WTC11 (cell line): ENCODE measurements around the gene PABPN1L. TPM values are rescaled to one million over a fixed set of nuclear protein-coding genes. Genes with fewer than 3 reads are reported as not detected.
"Not testable (repeated sequence)": the region's sequence is repeated elsewhere in the genome, so short reads cannot be mapped to it uniquely, and the experiment has no call there.

Source experiments
- ATAC-seq: fragments of 200-7000 bp; cut with Tn5 transposase; 2 replicates; pipeline ENCODE4 v1.10.0; 2021; ENCODE audit warnings: mild to moderate bottlenecking, moderate library complexity
- CTCF ChIA-PET: fragments of 300-600 bp; sonication (Branson Sonifier 250); formaldehyde crosslinking; loops from one replicate; lab custom pipeline; 2021; ENCODE audit warnings: antibody characterized with exemption; lab: Charles Lee
- POLR2A ChIA-PET: fragments of 350-600 bp; sonication (Branson Sonifier 250); formaldehyde crosslinking; loops from one replicate; lab custom pipeline; 2021; ENCODE audit warnings: antibody characterized with exemption; lab: Charles Lee
- DNase-seq: peaks from one replicate; pipeline ENCODE4 v3.0.0; 2021; ENCODE audit warnings: low spot score
- H3K27ac Mint-ChIP-seq: 2 replicates; pipeline ENCODE4 v1.8.0; 2021; ENCODE audit warnings: mixed read lengths
- H3K27me3 Mint-ChIP-seq: 2 replicates; pipeline ENCODE4 v1.8.0; 2021; ENCODE audit warnings: low read depth, mild to moderate bottlenecking, moderate library complexity, mixed read lengths
- H3K36me3 Mint-ChIP-seq: 2 replicates; pipeline ENCODE4 v1.8.0; 2021; ENCODE audit warnings: mixed read lengths
- H3K4me1 Mint-ChIP-seq: 2 replicates; pipeline ENCODE4 v1.8.0; 2022; ENCODE audit warnings: mixed read lengths
- H3K4me3 Mint-ChIP-seq: 2 replicates; pipeline ENCODE4 v1.8.0; 2021; ENCODE audit warnings: mild to moderate bottlenecking, moderate library complexity, mixed read lengths
- H3K9me3 Mint-ChIP-seq: 2 replicates; pipeline ENCODE4 v1.8.0; 2021; ENCODE audit warnings: mixed read lengths
- ATF2 ChIP-seq: sonication (generic); formaldehyde crosslinking; IDR thresholded peaks from 2 replicates; pipeline ENCODE4 v1.8.1; 2022; ENCODE audit warnings: low read depth, missing genetic modification reagents, borderline replicate concordance
- ELF4 ChIP-seq: sonication (generic); formaldehyde crosslinking; IDR thresholded peaks from 2 replicates; pipeline ENCODE4 v1.8.1; 2022; ENCODE audit warnings: low read depth, mild to moderate bottlenecking, moderate library complexity, missing genetic modification reagents
- ETV6 ChIP-seq: sonication (generic); formaldehyde crosslinking; IDR thresholded peaks from 2 replicates; pipeline ENCODE4 v1.8.1; 2022; ENCODE audit warnings: mild to moderate bottlenecking, missing genetic modification reagents
- FOXP1 ChIP-seq: sonication (generic); formaldehyde crosslinking; IDR thresholded peaks from 2 replicates; pipeline ENCODE4 v1.8.0; 2022; ENCODE audit warnings: missing genetic modification reagents, mild to moderate bottlenecking, moderate library complexity, borderline replicate concordance
- GRHL2 ChIP-seq: fragments of 250-450 bp; sonication (Bioruptor Pico); IDR thresholded peaks from 2 replicates; pipeline ENCODE4 v1.8.0; 2022; ENCODE audit warnings: mild to moderate bottlenecking, moderate library complexity; ENCODE audit not compliant: insufficient replicate concordance, severe bottlenecking
- HMGA2 ChIP-seq: fragments of 250-450 bp; sonication (Bioruptor Pico); IDR thresholded peaks from 2 replicates; pipeline ENCODE4 v1.4.0; 2021; ENCODE audit warnings: mild to moderate bottlenecking, moderate library complexity
- JAZF1 ChIP-seq: fragments of 250-450 bp; sonication (Bioruptor Pico); IDR thresholded peaks from 2 replicates; pipeline ENCODE4 v1.9.0; 2021; ENCODE audit warnings: moderate library complexity, mild to moderate bottlenecking, inconsistent platforms
- MAX ChIP-seq: sonication (generic); formaldehyde crosslinking; IDR thresholded peaks from 2 replicates; pipeline ENCODE4 v1.8.0; 2022; ENCODE audit warnings: mild to moderate bottlenecking, missing genetic modification reagents
- SOX15 ChIP-seq: fragments of 250-450 bp; sonication (Bioruptor Pico); IDR thresholded peaks from 2 replicates; pipeline ENCODE4 v1.9.0; 2021; ENCODE audit warnings: mild to moderate bottlenecking
- SP1 ChIP-seq: sonication (generic); formaldehyde crosslinking; conservative IDR thresholded peaks from 2 replicates; pipeline ENCODE4 v1.8.1; 2022; ENCODE audit warnings: missing genetic modification reagents
- ZBTB21 ChIP-seq: sonication (generic); formaldehyde crosslinking; IDR thresholded peaks from 2 replicates; pipeline ENCODE4 v1.8.1; 2023; ENCODE audit warnings: mild to moderate bottlenecking, missing genetic modification reagents, borderline replicate concordance
- ZNF138 ChIP-seq: sonication (generic); formaldehyde crosslinking; conservative IDR thresholded peaks from 2 replicates; pipeline ENCODE4 v1.8.1; 2022; ENCODE audit warnings: mild to moderate bottlenecking, moderate library complexity, missing genetic modification reagents
- ZNF317 ChIP-seq: sonication (generic); formaldehyde crosslinking; IDR thresholded peaks from 2 replicates; pipeline ENCODE4 v1.8.1; 2023; ENCODE audit warnings: low read depth, mild to moderate bottlenecking, moderate library complexity, missing genetic modification reagents, borderline replicate concordance
- ZNF416 ChIP-seq: fragments of 250-450 bp; sonication (Bioruptor Pico); IDR thresholded peaks from 2 replicates; pipeline ENCODE4 v1.9.0; 2021; ENCODE audit warnings: mild to moderate bottlenecking, inconsistent platforms
- ZNF425 ChIP-seq: fragments of 250-450 bp; sonication (Bioruptor Pico); conservative IDR thresholded peaks from 2 replicates; pipeline ENCODE4 v1.9.0; 2021; ENCODE audit warnings: mild to moderate bottlenecking
- ZSCAN18 ChIP-seq: fragments of 250-450 bp; sonication (Bioruptor Pico); IDR thresholded peaks from 2 replicates; pipeline ENCODE4 v2.1.2; 2022; ENCODE audit warnings: mild to moderate bottlenecking, moderate library complexity
- total RNA-seq: library from RNA; stranded (reverse); gene quantifications from 3 replicates; pipeline ENCODE4 v1.2.3, GENCODE V29; 2021
- TF ChIP-seq, protein P1 (sequence below): sonication (generic); formaldehyde crosslinking; IDR thresholded peaks from 2 replicates; pipeline ENCODE4 v1.8.0; 2022; ENCODE audit warnings: mild to moderate bottlenecking, missing genetic modification reagents
- TF ChIP-seq, protein P2 (sequence below): sonication (generic); formaldehyde crosslinking; IDR thresholded peaks from 2 replicates; pipeline ENCODE4 v1.8.1; 2023; ENCODE audit warnings: mild to moderate bottlenecking, missing genetic modification reagents

Gene PABPN1L
- total RNA-seq, 1 experiment from 2014 or later: not detected

GRCh38 chr16:88891083-88891482 lies 24.6 kb upstream of the PABPN1L start (continued):
- TF ChIP-seq, protein P1, sequence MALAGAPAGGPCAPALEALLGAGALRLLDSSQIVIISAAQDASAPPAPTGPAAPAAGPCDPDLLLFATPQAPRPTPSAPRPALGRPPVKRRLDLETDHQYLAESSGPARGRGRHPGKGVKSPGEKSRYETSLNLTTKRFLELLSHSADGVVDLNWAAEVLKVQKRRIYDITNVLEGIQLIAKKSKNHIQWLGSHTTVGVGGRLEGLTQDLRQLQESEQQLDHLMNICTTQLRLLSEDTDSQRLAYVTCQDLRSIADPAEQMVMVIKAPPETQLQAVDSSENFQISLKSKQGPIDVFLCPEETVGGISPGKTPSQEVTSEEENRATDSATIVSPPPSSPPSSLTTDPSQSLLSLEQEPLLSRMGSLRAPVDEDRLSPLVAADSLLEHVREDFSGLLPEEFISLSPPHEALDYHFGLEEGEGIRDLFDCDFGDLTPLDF: no peak
- TF ChIP-seq ZNF317 (CRISPR knock-in tag): no peak
- TF ChIP-seq ZSCAN18: no peak

DNA sequence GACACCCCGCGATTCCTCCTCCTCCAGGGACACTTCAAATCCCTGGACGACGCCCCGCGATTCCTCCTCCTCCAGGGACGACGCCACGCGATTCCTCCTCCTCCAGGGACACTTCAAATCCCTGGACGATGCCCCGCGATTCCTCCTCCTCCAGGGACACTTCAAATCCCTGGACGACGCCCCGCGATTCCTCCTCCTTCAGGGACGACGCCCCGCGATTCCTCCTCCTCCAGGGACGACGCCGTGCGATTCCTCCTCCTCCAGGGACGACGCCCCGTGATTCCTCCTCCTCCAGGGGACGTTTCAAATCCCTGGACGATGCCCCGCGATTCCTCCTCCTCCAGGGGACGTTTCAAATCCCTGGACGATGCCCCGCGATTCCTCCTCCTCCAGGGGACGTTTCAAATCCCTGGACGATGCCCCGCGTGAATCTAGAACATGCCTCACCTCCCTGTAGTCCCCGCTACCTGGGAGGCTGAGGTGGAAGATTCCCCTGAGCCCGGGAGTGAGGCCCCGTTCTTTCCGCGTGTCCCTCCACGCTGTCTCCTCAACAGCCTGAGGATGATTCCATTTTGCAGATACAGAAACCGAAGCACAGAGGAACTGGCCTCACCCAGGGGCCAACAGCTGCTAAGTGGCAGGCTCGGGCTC lies 23.4 kb upstream of the PABPN1L start:
- H3K4me1 Mint-ChIP-seq, H3K36me3 Mint-ChIP-seq, H3K9me3 Mint-ChIP-seq, CTCF ChIA-PET, ATAC-seq, H3K27me3 Mint-ChIP-seq, H3K4me3 Mint-ChIP-seq, POLR2A ChIA-PET, DNase-seq, H3K27ac Mint-ChIP-seq: not testable (repeated sequence)

DNA sequence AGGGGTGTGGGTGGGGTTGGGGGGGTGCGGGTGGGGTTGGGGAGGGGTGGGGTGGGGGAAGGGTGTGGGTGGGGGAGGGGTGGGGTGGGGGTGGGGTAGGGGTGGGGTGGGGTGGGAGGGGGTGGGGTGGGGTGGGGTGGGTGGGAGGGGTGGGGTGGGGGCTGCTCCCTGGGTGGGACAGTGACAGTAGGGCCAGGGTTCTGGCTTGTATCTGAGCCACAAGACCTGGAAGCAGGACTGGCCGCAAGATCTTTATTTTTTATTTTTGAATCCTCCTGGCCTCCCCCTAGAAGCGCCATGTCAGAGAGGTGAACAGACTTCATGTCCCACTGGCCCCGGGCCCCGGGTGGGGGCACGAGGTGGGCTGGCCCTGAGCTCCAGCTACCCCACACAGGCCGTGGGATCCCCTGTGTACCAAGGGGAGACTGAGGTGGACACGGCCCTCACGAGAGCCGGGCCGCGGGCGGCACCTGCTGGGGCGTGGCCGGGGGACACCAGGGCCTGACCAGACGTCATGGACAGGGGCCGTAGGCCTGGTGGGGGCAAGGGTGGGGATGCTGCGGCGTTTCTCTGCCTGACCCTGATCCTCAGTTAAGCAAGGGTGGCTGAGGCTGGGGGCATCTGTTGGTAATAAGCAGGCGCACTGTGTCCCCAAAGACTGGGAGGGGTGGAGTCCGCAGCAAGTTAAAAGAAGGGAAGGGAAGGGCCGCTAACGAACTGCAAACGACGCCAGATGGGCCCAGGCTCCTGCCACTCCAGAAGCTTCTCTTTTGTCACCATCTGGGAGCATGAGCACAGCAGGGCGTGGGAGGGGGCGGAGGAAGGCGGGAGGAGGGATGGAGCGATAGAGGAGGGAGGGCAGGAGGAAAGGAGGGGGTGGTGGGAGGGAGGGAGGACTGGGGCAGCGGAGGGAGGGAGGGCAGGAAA lies 22.3 kb upstream of the PABPN1L start:
- no peak for TF ChIP-seq ZNF416 (CRISPR knock-in tag)
- no peak for TF ChIP-seq ZNF425 (CRISPR knock-in tag)
- TF ChIP-seq FOXP1 (CRISPR knock-in tag): no peak
- TF ChIP-seq, protein P2, sequence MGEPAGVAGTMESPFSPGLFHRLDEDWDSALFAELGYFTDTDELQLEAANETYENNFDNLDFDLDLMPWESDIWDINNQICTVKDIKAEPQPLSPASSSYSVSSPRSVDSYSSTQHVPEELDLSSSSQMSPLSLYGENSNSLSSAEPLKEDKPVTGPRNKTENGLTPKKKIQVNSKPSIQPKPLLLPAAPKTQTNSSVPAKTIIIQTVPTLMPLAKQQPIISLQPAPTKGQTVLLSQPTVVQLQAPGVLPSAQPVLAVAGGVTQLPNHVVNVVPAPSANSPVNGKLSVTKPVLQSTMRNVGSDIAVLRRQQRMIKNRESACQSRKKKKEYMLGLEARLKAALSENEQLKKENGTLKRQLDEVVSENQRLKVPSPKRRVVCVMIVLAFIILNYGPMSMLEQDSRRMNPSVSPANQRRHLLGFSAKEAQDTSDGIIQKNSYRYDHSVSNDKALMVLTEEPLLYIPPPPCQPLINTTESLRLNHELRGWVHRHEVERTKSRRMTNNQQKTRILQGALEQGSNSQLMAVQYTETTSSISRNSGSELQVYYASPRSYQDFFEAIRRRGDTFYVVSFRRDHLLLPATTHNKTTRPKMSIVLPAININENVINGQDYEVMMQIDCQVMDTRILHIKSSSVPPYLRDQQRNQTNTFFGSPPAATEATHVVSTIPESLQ (CRISPR knock-in tag): no peak
- no peak for TF ChIP-seq ELF4 (CRISPR knock-in tag)
- no peak for TF ChIP-seq JAZF1
- no peak for TF ChIP-seq SP1 (CRISPR knock-in tag)
- TF ChIP-seq ETV6 (CRISPR knock-in tag): no peak
- TF ChIP-seq GRHL2 (CRISPR knock-in tag): no peak
- TF ChIP-seq ZBTB21 (CRISPR knock-in tag): no peak
- TF ChIP-seq MAX (CRISPR knock-in tag): no peak
- TF ChIP-seq ATF2 (CRISPR knock-in tag): no peak
- no peak for TF ChIP-seq SOX15 (CRISPR knock-in tag)
- TF ChIP-seq HMGA2 (CRISPR knock-in tag): no peak
- no peak for TF ChIP-seq ZNF138 (CRISPR knock-in tag)
- peaks cover 2% of the 10 kb centered on the region; the same call in 1 of the 2 replicates for H3K27me3 Mint-ChIP-seq
- ATAC-seq (no peak), DNase-seq (no peak)
- ChIA-PET POLR2A (no interaction called here), CTCF (interaction anchor here (0.5 to 1.3 kb wide), 4 partner anchors 9 to 352 kb away, joined by 3 to 4 read pairs (median 4); no protein-coding TSS in a partner anchor)
- no peaks in the 10 kb centered on the region for H3K9me3 Mint-ChIP-seq
- no peak overlapping the region for H3K4me3 Mint-ChIP-seq
- no peak overlapping the region for H3K27ac Mint-ChIP-seq
- no peaks in the 10 kb centered on the region for H3K36me3 Mint-ChIP-seq
- no peaks in the 10 kb centered on the region for H3K4me1 Mint-ChIP-seq
